Brain microvascular endothelial cell (primary cell): ENCODE data around the gene ERBIN.

Experiments used
- DNase-seq: peaks from one replicate; pipeline ENCODE4 v3.0.0-alpha.2; 2020
- H3K27ac ChIP-seq: fragments of 250-450 bp; sonication (Bioruptor Pico); 2 replicates; pipeline ENCODE4 v1.5.1; 2020; ENCODE audit warnings: mild to moderate bottlenecking, moderate library complexity
- H3K27me3 ChIP-seq: fragments of 250-450 bp; sonication (Bioruptor Pico); replicated peaks from 2 replicates; pipeline ENCODE4 v1.5.1; 2020; ENCODE audit warnings: mild to moderate bottlenecking
- H3K36me3 ChIP-seq: fragments of 250-450 bp; sonication (Bioruptor Pico); replicated peaks from 2 replicates; pipeline ENCODE4 v1.5.1; 2020; ENCODE audit warnings: mild to moderate bottlenecking
- H3K4me3 ChIP-seq: 2 replicates; pipeline ENCODE4 v1.5.1; 2011; ENCODE audit warnings: low read depth, mild to moderate bottlenecking, control low read depth, low read length, moderate library complexity
- in situ Hi-C: cut with HindIII; loops from 2 replicates; pipeline ENCODE4 v1.10.0; 2017; ENCODE audit warnings: low sequenced_read_pairs, low pct_ligation_motif_present
- TF ChIP-seq, protein P1 (sequence below): IDR thresholded peaks from 2 replicates; pipeline ENCODE4 v1.5.1; 2011; ENCODE audit warnings: low read depth, mild to moderate bottlenecking, moderate library complexity, low read length, control low read depth, inconsistent platforms; ENCODE audit errors: missing control alignments

Gene ERBIN

DNA sequence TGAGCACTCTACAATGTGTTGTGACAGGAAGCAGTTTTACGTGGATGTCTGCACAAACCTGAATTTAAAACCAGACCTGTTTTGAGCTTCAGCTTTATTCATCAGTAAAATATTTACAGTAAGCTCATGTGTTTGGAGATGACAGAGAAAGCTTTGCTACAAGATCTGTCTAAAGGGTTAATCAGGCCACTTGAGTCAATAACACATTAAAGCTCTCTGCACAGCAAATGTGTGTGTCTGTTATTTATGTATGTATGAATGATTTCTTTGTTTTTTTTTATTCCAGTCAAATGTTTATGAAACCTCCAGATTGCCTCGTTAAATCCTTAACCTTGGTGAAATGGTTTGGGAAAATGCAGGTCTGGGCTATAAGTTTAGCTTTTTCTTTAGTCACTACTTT, 140.5 kb downstream of the ERBIN start:
- Histone ChIP-seq H3K4me3 (no peak overlapping the region), H3K36me3 (peaks cover 7% of the 10 kb centered on the region), H3K27ac (no peak overlapping the region), H3K27me3 (no peaks in the 10 kb centered on the region)
- in situ Hi-C loops, result no loop called here
- TF ChIP-seq, protein P1, sequence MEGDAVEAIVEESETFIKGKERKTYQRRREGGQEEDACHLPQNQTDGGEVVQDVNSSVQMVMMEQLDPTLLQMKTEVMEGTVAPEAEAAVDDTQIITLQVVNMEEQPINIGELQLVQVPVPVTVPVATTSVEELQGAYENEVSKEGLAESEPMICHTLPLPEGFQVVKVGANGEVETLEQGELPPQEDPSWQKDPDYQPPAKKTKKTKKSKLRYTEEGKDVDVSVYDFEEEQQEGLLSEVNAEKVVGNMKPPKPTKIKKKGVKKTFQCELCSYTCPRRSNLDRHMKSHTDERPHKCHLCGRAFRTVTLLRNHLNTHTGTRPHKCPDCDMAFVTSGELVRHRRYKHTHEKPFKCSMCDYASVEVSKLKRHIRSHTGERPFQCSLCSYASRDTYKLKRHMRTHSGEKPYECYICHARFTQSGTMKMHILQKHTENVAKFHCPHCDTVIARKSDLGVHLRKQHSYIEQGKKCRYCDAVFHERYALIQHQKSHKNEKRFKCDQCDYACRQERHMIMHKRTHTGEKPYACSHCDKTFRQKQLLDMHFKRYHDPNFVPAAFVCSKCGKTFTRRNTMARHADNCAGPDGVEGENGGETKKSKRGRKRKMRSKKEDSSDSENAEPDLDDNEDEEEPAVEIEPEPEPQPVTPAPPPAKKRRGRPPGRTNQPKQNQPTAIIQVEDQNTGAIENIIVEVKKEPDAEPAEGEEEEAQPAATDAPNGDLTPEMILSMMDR, result no peak
- no peak for DNase-seq

DNA sequence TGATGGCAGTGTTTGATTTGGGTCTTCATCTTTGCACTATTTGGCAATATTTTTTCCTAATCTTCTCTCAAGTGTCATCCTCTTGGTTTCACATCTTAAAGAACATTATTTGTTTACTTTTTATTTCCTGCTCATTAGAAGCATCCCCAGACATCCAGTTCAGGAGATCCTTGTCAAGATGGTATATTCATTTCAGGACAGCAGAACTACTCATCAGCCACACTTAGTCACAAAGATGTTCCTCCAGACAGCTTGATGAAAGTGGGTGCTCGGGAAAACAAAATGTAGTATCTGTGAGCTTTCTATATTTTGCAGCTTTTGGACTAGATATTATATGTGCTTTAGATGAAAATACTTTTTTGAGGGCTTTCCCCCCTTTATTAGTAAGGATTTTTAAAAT, 145.7 kb downstream of the ERBIN start:
- in situ Hi-C loops, result no loop called here
- Histone ChIP-seq H3K36me3 (peaks cover 11% of the 10 kb centered on the region), H3K27ac (no peak overlapping the region), H3K27me3 (no peaks in the 10 kb centered on the region), H3K4me3 (no peak overlapping the region)
- DNase-seq, result no peak
- TF ChIP-seq, protein P1, result no peak

DNA sequence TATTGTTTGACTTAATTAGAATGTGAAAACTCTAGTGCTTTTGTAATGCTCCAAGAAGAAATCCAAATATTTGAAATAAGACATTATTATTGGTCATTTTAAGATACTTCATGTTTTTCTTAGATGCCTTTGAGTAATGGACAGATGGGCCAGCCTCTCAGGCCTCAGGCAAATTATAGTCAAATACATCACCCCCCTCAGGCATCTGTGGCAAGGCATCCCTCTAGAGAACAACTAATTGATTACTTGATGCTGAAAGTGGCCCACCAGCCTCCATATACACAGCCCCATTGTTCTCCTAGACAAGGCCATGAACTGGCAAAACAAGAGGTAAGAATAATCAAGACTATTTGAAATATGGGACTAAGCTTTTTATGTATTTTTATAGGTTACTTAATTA, 148.5 kb downstream of the ERBIN start:
- H3K36me3 ChIP-seq, result peaks cover 15% of the 10 kb centered on the region
- no peaks in the 10 kb centered on the region for H3K27me3 ChIP-seq
- TF ChIP-seq, protein P1, result no peak
- no peak for DNase-seq
- in situ Hi-C loops, result no loop called here
- no peak overlapping the region for H3K27ac ChIP-seq
- no peak overlapping the region for H3K4me3 ChIP-seq

DNA sequence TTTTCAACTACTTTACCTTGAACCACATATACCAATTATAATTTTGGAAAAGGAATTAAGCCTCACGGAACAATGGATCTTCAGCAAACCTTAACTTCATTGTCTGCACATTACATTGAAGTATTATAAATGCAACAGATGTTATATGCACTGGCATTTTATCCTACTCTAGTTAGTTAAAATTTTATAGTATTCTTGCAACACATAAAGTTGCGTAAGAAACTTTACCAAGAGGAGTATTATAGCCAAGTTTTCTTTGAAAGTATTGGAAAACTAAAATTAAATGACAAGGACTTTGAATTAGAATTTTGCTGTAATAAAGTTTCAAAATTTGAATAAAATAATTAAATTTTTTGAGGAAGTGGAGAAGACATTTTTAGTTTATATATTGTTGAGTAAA, 154.3 kb downstream of the ERBIN start:
- H3K27ac ChIP-seq, result no peak overlapping the region
- no peak for DNase-seq
- TF ChIP-seq, protein P1, result no peak
- peaks cover 8% of the 10 kb centered on the region for H3K36me3 ChIP-seq
- H3K27me3 ChIP-seq, result no peaks in the 10 kb centered on the region
- no peak overlapping the region for H3K4me3 ChIP-seq
- in situ Hi-C loops, result no loop called here

DNA sequence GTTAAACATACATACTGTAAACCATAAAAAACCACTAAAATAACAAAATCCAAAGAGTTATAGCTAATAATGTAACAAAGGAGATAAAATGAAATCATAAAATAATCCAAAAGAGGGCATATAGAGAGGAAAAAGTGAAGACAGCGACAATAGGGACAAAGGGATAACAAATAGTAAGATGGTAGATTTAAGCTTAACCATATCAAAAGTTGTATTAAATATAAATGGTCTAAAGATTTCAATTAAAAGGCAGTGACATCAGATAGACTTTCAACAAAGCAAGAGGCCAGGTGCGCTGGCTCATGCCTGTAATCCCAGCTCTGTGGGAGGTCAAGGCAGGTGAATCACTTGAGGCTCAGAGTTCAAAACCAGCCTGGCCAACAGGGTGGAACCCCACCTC, 163.0 kb downstream of the ERBIN start:
- TF ChIP-seq, protein P1, result no peak
- DNase-seq, result no peak
- in situ Hi-C loops, result no loop called here
- Histone ChIP-seq H3K27me3 (no peaks in the 10 kb centered on the region), H3K36me3 (peaks cover 8% of the 10 kb centered on the region), H3K27ac (no peak overlapping the region), H3K4me3 (no peak overlapping the region)

DNA sequence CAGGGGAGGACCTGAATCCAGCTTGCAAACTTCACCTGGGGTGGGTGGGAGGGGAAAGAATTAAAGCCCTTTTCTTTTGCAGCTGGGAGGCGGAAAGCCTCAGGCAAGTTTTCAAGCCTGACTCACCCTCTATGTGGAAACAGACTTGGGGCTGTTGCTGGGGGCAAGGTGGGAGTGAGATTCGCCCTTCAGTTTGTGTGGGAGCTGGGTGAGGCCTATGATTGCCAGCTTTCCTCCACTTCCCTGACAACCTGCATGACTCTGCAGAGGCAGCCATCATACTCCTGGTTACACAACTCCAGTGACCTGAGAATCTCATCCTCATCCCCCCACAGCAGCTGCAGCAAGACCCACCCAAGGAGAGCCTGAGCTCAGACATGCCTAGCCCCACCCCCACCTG, 174.5 kb downstream of the ERBIN start:
- in situ Hi-C loops, result no loop called here
- Histone ChIP-seq H3K27me3 (no peaks in the 10 kb centered on the region), H3K36me3 (no peaks in the 10 kb centered on the region), H3K4me3 (no peak overlapping the region), H3K27ac (no peak overlapping the region)
- no peak for DNase-seq
- TF ChIP-seq, protein P1, result no peak
